Coronary artery (tissue), 2 donors: ENCODE results near the gene TSHZ1.

ENCODE experiments used
- DNase-seq: peaks from one replicate; pipeline ENCODE4 v3.0.0-alpha.2; 2017; ENCODE audit warnings: low spot score
- H3K27ac ChIP-seq, 2 donors: fragments of 200-600 bp; sonication (generic); one replicate each; pipeline ENCODE4 v1.5.1; 2016 to 2019
- H3K4me3 ChIP-seq: fragments of 200-600 bp; sonication (generic); 2 replicates; pipeline ENCODE4 v1.5.1; 2016; ENCODE audit warnings: mild to moderate bottlenecking, moderate library complexity
- CTCF ChIP-seq: fragments of 200-600 bp; sonication (generic); IDR thresholded peaks from one replicate; pipeline ENCODE4 v1.5.1; 2019; ENCODE audit warnings: antibody characterized with exemption

The TSHZ1 gene

DNA sequence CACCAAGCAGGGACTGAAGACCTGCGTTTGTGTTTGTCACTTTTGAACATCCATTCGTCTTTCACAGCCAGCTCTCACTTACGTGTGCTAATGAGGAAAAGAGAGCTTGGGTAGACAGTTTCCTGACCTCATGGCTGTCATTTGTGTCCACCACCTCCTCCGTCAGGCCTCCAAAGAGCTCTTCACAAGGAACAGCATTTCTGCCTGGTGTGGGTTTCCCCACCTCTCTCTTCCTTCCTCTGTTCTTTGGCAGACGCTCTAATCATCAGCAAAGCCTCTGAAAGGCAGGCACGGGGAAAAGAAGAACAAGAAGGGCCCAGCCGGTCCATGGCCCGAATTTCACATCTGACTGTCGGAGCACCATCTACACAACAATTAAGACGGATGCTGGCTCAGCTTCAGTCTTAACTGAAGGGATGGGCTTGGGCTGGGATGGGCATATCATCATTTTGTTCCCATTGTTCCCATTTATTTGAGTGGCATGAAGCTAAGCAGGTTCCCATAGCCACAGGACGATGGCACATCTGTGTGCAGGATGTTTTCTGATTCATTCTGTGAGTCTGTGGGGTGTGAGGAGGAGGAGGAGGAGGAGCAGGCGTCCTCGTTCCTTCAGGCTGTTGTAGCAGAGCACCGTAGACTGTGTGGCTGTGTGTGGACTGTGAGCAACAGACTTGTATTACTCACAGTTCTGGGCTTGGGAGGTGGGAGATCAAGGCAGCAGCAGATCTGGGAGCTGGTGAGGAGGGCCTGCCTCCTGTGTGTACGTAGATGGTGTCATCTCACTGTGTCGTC lies 66.4 kb downstream of the TSHZ1 start:
- DNase-seq, result no peak
- Histone ChIP-seq H3K27ac (no peak overlapping the region), H3K4me3 (no peak overlapping the region)
- TF ChIP-seq CTCF, result no peak

- no peak for DNase-seq
- Histone ChIP-seq H3K4me3 (no peak overlapping the region), H3K27ac (no peak overlapping the region)
- no peak for TF ChIP-seq CTCF
These were observed 67.0 kb downstream of the TSHZ1 start for GRCh38 chr18:75277610-75277928.

DNA sequence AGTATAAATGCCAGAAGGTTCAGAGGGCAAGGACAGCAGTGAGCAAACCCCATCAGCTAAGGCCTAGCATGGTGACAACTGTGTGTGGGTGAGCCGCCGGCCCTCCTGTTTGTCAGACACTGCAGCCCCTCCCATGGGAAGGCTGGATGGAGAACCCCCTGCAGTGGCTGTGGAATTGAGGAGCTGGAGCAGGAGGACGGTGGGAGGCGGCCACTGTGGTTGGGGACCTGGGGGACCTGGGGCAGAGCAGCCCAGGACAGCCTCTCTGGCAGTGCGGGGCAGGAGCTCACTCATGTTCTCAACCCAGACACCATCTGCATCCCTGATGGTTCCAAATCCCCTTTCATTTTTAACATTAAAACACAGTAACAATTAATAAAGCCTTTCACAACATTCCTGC lies 68.8 kb downstream of the TSHZ1 start:
- H3K4me3 ChIP-seq, result no peak overlapping the region
- DNase-seq, result no peak
- no peak for TF ChIP-seq CTCF

DNA sequence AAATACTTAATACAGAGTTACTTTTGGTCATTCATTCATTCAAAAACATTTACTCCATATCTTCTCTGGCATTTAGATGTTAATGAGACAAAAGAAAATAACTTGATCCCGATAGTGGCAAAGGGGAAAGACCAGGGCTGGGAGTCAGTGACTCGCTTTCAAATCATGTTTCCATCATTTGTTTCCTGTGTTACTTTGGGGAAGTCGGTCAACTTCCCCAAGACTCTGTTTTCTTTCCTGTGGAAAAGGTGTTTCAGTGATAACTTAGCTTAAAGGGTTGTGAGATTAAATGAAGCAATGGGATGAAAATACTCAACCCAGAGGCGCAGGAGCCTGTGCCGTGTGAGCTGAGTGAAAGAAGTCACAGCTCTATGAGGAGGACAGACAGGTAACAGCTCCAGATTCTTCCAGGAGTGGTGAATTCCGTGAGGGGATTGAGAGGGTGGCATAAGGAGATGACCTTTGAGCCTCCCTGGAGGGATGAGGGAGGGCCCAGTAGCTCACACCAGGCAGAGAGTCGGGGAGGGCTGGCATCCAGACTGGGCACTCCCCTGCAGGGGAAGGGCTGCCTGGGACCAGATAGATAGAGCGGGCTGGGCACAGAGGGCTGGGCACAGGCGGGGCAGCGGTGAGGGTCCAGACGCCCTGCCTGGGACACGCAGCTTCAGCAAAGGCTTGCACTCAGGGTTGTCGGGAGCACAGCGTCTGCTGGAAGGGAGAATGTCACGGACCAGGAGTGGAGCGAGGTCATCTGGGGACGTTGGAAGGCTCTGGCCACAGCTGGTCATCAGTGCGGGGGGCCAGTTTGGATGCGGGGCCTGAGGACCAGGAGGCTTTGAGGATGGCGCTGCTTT lies 70.1 kb downstream of the TSHZ1 start:
- Histone ChIP-seq H3K4me3 (no peak overlapping the region), H3K27ac (peak overlapping the region in 1 of 2 donors; percentile 14)
- no peak for DNase-seq
- no peak for TF ChIP-seq CTCF

More for the DNA sequence above, 68.8 kb downstream of the TSHZ1 start:
- no peak overlapping the region for H3K27ac ChIP-seq

DNA sequence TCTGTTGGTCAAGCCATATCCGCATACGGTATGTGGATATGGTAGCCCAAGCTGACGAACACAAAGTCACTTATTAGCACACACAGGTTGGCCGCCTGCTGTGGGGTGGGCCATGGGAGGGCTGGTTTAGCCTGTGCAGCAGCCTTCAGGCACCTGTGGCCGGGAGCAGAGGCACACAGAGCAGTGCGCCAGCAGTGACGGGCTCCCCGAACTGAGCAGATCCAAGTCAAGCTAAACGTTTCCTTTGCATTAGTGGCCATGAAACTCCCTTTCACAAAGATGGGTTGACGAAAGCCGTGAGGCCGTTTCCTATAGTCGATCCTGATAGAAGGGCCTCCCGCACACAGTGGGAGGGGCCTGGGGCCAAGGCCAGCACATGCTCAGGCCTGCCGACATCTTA lies 72.1 kb downstream of the TSHZ1 start:
- no peak overlapping the region for H3K4me3 ChIP-seq
- no peak for TF ChIP-seq CTCF
- no peak overlapping the region for H3K27ac ChIP-seq
- no peak for DNase-seq

GRCh38 chr18:75283731-75284130 lies 73.1 kb downstream of the TSHZ1 start:
- TF ChIP-seq CTCF, result no peak
- H3K4me3 ChIP-seq, result no peak overlapping the region
- H3K27ac ChIP-seq, result no peak overlapping the region
- DNase-seq, result no peak

GRCh38 chr18:75284566-75284965 lies 74.0 kb downstream of the TSHZ1 start:
- Histone ChIP-seq H3K4me3 (no peak overlapping the region), H3K27ac (no peak overlapping the region)
- no peak for DNase-seq
- no peak for TF ChIP-seq CTCF
